GM12878 (cell line): ENCODE data around the gene KRT33A. TPM values are rescaled to one million over a fixed set of nuclear protein-coding genes. Genes with fewer than 3 reads are reported as not detected.

ENCODE experiments used
- ATAC-seq: fragments of 200-7000 bp; cut with Tn5 transposase; 3 replicates; pipeline ENCODE4 v1.9.1; 2020; ENCODE audit warnings: mild to moderate bottlenecking, moderate library complexity
- BruUV-seq: library from RNA; stranded (reverse); fragments of 400-500 nt; replicated peaks from 2 replicates; lab custom pipeline; 2021; lab: Mats Ljungman, UMichigan
- CTCF ChIA-PET: fragments of 300-600 bp; sonication (Branson Sonifier 250); formaldehyde crosslinking; extraction: SDS; loops from one replicate; lab custom pipeline; 2021; ENCODE audit warnings: inconsistent platforms; lab: Yijun Ruan, JAX
- POLR2A ChIA-PET: fragments of 350-600 bp; formaldehyde crosslinking; extraction: SDS; loops from one replicate; lab custom pipeline; 2021; ENCODE audit warnings: inconsistent platforms; lab: Charles Lee
- RAD21 ChIA-PET: fragments of 300-600 bp; sonication (Branson Sonifier 250); formaldehyde crosslinking; loops from one replicate; lab custom pipeline; 2023; ENCODE audit warnings: antibody characterized with exemption; ENCODE audit not compliant: unreplicated experiment; lab: Charles Lee
- SMC1A ChIA-PET: fragments of 300-600 bp; sonication (Branson Sonifier 250); formaldehyde crosslinking; loops from one replicate; lab custom pipeline; 2023; ENCODE audit not compliant: unreplicated experiment, uncharacterized antibody; lab: Charles Lee
- DNase-seq: peaks from one replicate; pipeline ENCODE4 v3.0.0-alpha.2; 2011; ENCODE audit warnings: low read depth, low spot score
- FAIRE-seq: peaks from 3 replicates; lab custom pipeline; 2011; peaks lifted over from hg19 to GRCh38; lab: Jason Lieb, UNC
- H2AFZ ChIP-seq: 2 replicates; pipeline ENCODE4 v1.6.0; 2011; ENCODE audit warnings: low read depth, low read length, control low read depth; ENCODE audit not compliant: control insufficient read depth
- H3K27ac ChIP-seq: 2 replicates; pipeline ENCODE4 v1.5.1; 2011; ENCODE audit warnings: control low read depth; ENCODE audit not compliant: control insufficient read depth, insufficient read depth
- H3K27me3 ChIP-seq, 2 experiments: replicated peaks in 1 of 2; 2 replicates each; pipeline versions ENCODE4 v1.6.0 to v1.6.1; 2011; ENCODE audit warnings: low read length in 1 of 2; ENCODE audit not compliant: control insufficient read depth in 2 of 2, insufficient read depth in 2 of 2
- H3K36me3 ChIP-seq, 2 experiments: 2 replicates each; pipeline ENCODE4 v1.5.1; 2011; ENCODE audit warnings: low read length in 1 of 2; ENCODE audit not compliant: control insufficient read depth in 2 of 2, insufficient read depth in 2 of 2
- H3K4me1 ChIP-seq: 2 replicates; pipeline ENCODE4 v1.6.1; 2011; ENCODE audit warnings: mild to moderate bottlenecking, low read length, moderate library complexity, mixed read lengths; ENCODE audit not compliant: control insufficient read depth, insufficient read depth
- H3K4me2 ChIP-seq: 2 replicates; pipeline ENCODE4 v1.6.0; 2011; ENCODE audit warnings: control low read depth; ENCODE audit not compliant: control insufficient read depth, insufficient read depth
- H3K4me3 ChIP-seq: fragments of 200-600 bp; sonication (generic); 2 replicates; pipeline ENCODE4 v1.5.1; 2016
- H3K79me2 ChIP-seq: 2 replicates; pipeline ENCODE4 v1.6.0; 2011; ENCODE audit warnings: low read length; ENCODE audit not compliant: control insufficient read depth, insufficient read depth
- H3K9ac ChIP-seq: 2 replicates; pipeline ENCODE4 v1.8.0; 2011; ENCODE audit warnings: low read length, control low read depth, mixed read lengths; ENCODE audit not compliant: control insufficient read depth, insufficient read depth
- H3K9me3 ChIP-seq: replicated peaks from 3 replicates; pipeline ENCODE4 v1.5.1; 2011; ENCODE audit warnings: mild to moderate bottlenecking, low read length; ENCODE audit not compliant: control insufficient read depth, insufficient read depth
- H4K20me1 ChIP-seq: 2 replicates; pipeline ENCODE4 v1.6.0; 2011; ENCODE audit not compliant: control insufficient read depth, insufficient read depth
- DPF2 ChIP-seq: fragments of 450-650 bp; IDR thresholded peaks from 2 replicates; pipeline ENCODE4 v1.6.1; 2017; ENCODE audit warnings: mild to moderate bottlenecking
- EED ChIP-seq: sonication (generic); IDR thresholded peaks from 2 replicates; pipeline ENCODE4 v1.6.1; 2016; ENCODE audit warnings: antibody characterized with exemption, low read depth
- POLR2AphosphoS2 ChIP-seq: IDR thresholded peaks from 2 replicates; pipeline ENCODE4 v1.6.1; 2011; ENCODE audit warnings: low read depth, mild to moderate bottlenecking, low read length, improper control_type of control experiment, moderate library complexity
- POU2F2 ChIP-seq: IDR thresholded peaks from 3 replicates; pipeline ENCODE4 v1.6.1; 2011; ENCODE audit warnings: low read depth, mild to moderate bottlenecking, low read length, borderline replicate concordance
- RAD21 ChIP-seq: IDR thresholded peaks from 2 replicates; pipeline ENCODE4 v1.6.1; 2011; ENCODE audit warnings: mild to moderate bottlenecking, low read depth, low read length, moderate library complexity; ENCODE audit not compliant: insufficient read depth
- SKIL ChIP-seq: fragments of 450-650 bp; IDR thresholded peaks from 2 replicates; pipeline ENCODE4 v1.6.1; 2017; ENCODE audit warnings: mild to moderate bottlenecking, low read depth, inconsistent platforms; ENCODE audit not compliant: poor library complexity, severe bottlenecking
- SMC3 ChIP-seq: IDR thresholded peaks from 2 replicates; pipeline ENCODE4 v1.6.1; 2011; ENCODE audit warnings: low read length, improper control_type of control experiment, borderline replicate concordance
- SRF ChIP-seq, 2 experiments: IDR thresholded peaks; 2 replicates each; pipeline ENCODE4 v1.6.1; 2011; ENCODE audit warnings: low read depth in 2 of 2, low read length in 2 of 2, mild to moderate bottlenecking in 1 of 2, moderate library complexity in 1 of 2
- ZBED1 ChIP-seq: IDR thresholded peaks from 2 replicates; pipeline ENCODE4 v1.6.1; 2016; ENCODE audit warnings: borderline replicate concordance
- WGBS: methylation state at CpG from one replicate; pipeline ENCODE4 v1.1.6; 2016; ENCODE audit warnings: low lambda C conversion rate; ENCODE audit not compliant: insufficient replicate concordance, insufficient coverage; ENCODE audit errors: missing lambda C conversion rate; 5-methylcytosine and 5-hydroxymethylcytosine counted together
- in situ Hi-C: fragments of 300-500 bp; cut with MboI; formaldehyde crosslinking; loops from 9 replicates; pipeline ENCODE4 v1.14.3; 2018; ENCODE audit warnings: mixed read lengths
- intact Hi-C: fragments of 100-400 bp; cut with micrococcal nuclease; formaldehyde crosslinking; loops from one replicate; pipeline ENCODE4 v1.14.2; 2022; ENCODE audit not compliant: unreplicated experiment
- polyA plus RNA-seq, 11 experiments: library from polyadenylated mRNA; depleted of rRNA in 4 of 11; unstranded in 6 of 11; stranded (reverse) in 5 of 11; fragments of >200 nt; fragmentation: Nextera tagmentation in 4 of 11; fragmentation: Illumina TruSeq in 1 of 11; extraction: Ambion mirVana in 4 of 11; extraction: Trizol in 1 of 11; gene quantifications; 1 replicate in 1 of 11; 2 replicates in 10 of 11; pipeline versions ENCODE4 v1.2.1 to v1.2.3, GENCODE V29; 2011 to 2016; ENCODE audit warnings: inconsistent platforms in 2 of 11, missing spikeins in 2 of 11, low read depth in 1 of 11
- total RNA-seq, 4 experiments: library from RNA; depleted of rRNA in 3 of 4; stranded (reverse); fragments of >200 nt in 3 of 4; fragmentation: Illumina TruSeq in 1 of 4; extraction: Trizol in 1 of 4; gene quantifications; 2 replicates each; pipeline versions ENCODE4 v1.2.1 to v1.2.3, GENCODE V29; 2013 to 2021
- TF ChIP-seq, protein P1 (sequence below): IDR thresholded peaks from 2 replicates; pipeline ENCODE4 v1.6.1; 2012; ENCODE audit warnings: improper control_type of control experiment, low read depth, low read length; ENCODE audit not compliant: insufficient replicate concordance
- TF ChIP-seq, protein P2 (sequence below): fragments of 450-650 bp; IDR thresholded peaks from 2 replicates; pipeline ENCODE4 v1.6.1; 2016; ENCODE audit warnings: mild to moderate bottlenecking
- TF ChIP-seq, protein P3 (sequence below): IDR thresholded peaks from 2 replicates; pipeline ENCODE4 v1.6.1; 2011; ENCODE audit warnings: borderline replicate concordance, low read depth, mild to moderate bottlenecking, moderate library complexity, mixed read lengths, low read length; ENCODE audit not compliant: insufficient read depth; ENCODE audit errors: extremely low read length
- TF ChIP-seq, protein P4 (sequence below): IDR thresholded peaks from 2 replicates; pipeline ENCODE4 v1.6.1; 2011; ENCODE audit warnings: mild to moderate bottlenecking, low read depth, low read length, moderate library complexity; ENCODE audit not compliant: insufficient replicate concordance

The KRT33A gene
- total and polyA plus RNA-seq, 10 of the 15 experiments (the other 5 are each of a cell fraction or from before 2014, with no cell fraction given) = not detected

- ChIA-PET POLR2A (no interaction called here), SMC1A (interaction anchor here (0.6 kb wide), 1 partner anchor 163 kb away, joined by 3 read pairs; no protein-coding TSS in a partner anchor), CTCF (no interaction called here), RAD21 (no interaction called here)
- in situ Hi-C loops (no loop called here), intact Hi-C loops (no loop called here)
- no peaks in the 10 kb centered on the region for H4K20me1 ChIP-seq
- peaks cover 0 to 6% of the 10 kb centered on the region in 2 experiments; a peak in 2 of 4 replicates for H3K27me3 ChIP-seq
- no peak overlapping the region for H3K4me3 ChIP-seq
- H3K4me2 ChIP-seq = no peak overlapping the region
- no TSS peak for BruUV-seq
- no peak overlapping the region for H3K9ac ChIP-seq
- no peak for FAIRE-seq
- no peaks in the 10 kb centered on the region for H3K36me3 ChIP-seq
- no peak for DNase-seq
- H3K9me3 ChIP-seq = no peaks in the 10 kb centered on the region
- H2AFZ ChIP-seq = no peak overlapping the region
- no peaks in the 10 kb centered on the region for H3K79me2 ChIP-seq
- no peak for ATAC-seq
- no peak overlapping the region for H3K27ac ChIP-seq
- WGBS = 60% methylated on average over 7 of the region's 7 CpGs
- no peaks in the 10 kb centered on the region for H3K4me1 ChIP-seq
- TF ChIP-seq SMC3 (no peak), SKIL (no peak), EED (no peak), POLR2AphosphoS2 (no peak), SRF (IDR thresholded peaks at IDR 0.05; ENCODE audit: low read depth in 2 of 2, low read length in 2 of 2) (no peak), DPF2 (no peak), RAD21 (no peak), POU2F2 (no peak), ZBED1 (no peak)
- TF ChIP-seq, protein P1, sequence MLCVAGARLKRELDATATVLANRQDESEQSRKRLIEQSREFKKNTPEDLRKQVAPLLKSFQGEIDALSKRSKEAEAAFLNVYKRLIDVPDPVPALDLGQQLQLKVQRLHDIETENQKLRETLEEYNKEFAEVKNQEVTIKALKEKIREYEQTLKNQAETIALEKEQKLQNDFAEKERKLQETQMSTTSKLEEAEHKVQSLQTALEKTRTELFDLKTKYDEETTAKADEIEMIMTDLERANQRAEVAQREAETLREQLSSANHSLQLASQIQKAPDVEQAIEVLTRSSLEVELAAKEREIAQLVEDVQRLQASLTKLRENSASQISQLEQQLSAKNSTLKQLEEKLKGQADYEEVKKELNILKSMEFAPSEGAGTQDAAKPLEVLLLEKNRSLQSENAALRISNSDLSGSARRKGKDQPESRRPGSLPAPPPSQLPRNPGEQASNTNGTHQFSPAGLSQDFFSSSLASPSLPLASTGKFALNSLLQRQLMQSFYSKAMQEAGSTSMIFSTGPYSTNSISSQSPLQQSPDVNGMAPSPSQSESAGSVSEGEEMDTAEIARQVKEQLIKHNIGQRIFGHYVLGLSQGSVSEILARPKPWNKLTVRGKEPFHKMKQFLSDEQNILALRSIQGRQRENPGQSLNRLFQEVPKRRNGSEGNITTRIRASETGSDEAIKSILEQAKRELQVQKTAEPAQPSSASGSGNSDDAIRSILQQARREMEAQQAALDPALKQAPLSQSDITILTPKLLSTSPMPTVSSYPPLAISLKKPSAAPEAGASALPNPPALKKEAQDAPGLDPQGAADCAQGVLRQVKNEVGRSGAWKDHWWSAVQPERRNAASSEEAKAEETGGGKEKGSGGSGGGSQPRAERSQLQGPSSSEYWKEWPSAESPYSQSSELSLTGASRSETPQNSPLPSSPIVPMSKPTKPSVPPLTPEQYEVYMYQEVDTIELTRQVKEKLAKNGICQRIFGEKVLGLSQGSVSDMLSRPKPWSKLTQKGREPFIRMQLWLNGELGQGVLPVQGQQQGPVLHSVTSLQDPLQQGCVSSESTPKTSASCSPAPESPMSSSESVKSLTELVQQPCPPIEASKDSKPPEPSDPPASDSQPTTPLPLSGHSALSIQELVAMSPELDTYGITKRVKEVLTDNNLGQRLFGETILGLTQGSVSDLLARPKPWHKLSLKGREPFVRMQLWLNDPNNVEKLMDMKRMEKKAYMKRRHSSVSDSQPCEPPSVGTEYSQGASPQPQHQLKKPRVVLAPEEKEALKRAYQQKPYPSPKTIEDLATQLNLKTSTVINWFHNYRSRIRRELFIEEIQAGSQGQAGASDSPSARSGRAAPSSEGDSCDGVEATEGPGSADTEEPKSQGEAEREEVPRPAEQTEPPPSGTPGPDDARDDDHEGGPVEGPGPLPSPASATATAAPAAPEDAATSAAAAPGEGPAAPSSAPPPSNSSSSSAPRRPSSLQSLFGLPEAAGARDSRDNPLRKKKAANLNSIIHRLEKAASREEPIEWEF = no peak
- TF ChIP-seq, protein P2, sequence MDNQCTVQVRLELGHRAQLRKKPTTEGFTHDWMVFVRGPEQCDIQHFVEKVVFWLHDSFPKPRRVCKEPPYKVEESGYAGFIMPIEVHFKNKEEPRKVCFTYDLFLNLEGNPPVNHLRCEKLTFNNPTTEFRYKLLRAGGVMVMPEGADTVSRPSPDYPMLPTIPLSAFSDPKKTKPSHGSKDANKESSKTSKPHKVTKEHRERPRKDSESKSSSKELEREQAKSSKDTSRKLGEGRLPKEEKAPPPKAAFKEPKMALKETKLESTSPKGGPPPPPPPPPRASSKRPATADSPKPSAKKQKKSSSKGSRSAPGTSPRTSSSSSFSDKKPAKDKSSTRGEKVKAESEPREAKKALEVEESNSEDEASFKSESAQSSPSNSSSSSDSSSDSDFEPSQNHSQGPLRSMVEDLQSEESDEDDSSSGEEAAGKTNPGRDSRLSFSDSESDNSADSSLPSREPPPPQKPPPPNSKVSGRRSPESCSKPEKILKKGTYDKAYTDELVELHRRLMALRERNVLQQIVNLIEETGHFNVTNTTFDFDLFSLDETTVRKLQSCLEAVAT = no peak
- TF ChIP-seq, protein P3, sequence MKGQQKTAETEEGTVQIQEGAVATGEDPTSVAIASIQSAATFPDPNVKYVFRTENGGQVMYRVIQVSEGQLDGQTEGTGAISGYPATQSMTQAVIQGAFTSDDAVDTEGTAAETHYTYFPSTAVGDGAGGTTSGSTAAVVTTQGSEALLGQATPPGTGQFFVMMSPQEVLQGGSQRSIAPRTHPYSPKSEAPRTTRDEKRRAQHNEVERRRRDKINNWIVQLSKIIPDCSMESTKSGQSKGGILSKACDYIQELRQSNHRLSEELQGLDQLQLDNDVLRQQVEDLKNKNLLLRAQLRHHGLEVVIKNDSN = no peak
- TF ChIP-seq, protein P4, sequence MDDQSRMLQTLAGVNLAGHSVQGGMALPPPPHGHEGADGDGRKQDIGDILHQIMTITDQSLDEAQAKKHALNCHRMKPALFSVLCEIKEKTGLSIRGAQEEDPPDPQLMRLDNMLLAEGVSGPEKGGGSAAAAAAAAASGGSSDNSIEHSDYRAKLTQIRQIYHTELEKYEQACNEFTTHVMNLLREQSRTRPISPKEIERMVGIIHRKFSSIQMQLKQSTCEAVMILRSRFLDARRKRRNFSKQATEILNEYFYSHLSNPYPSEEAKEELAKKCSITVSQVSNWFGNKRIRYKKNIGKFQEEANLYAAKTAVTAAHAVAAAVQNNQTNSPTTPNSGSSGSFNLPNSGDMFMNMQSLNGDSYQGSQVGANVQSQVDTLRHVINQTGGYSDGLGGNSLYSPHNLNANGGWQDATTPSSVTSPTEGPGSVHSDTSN = no peak
Observed at GRCh38 chr17:41396340-41396739, 45.7 kb upstream of the KRT33A start.
